GM10266 (cell line): ENCODE measurements around the gene ZMYND8.

Experiments
- DNase-seq: peaks from one replicate; pipeline ENCODE4 v3.0.0; 2012; ENCODE audit errors: extremely low spot score
- CTCF ChIP-seq: IDR thresholded peaks from 2 replicates; pipeline ENCODE4 v1.5.1; 2012; ENCODE audit warnings: mild to moderate bottlenecking, low read depth; ENCODE audit not compliant: control insufficient read depth, insufficient read depth; ENCODE audit errors: missing control alignments

Gene ZMYND8

DNA sequence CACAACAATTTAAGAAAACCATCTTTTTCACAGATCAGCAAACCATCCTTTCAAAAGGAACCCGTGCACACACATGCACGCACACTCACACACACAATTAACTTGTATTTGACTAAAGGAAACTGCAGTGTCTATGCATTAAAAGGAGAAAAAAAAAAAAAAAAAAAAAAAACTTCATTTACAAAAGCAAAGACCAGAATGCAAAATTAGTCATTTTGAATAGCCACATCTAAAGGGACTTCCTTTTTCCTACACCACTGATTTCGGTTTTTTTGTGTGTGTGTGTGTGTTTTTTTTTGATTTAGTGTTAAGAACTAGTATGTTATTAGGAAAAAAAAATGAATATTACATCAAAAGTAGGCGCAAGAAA is 6.3 kb downstream of the ZMYND8 start:
- peak; percentile 25 for DNase-seq
- TF ChIP-seq CTCF: no peak

GRCh38 chr20:47349365-47350180 is 6.9 kb downstream of the ZMYND8 start:
- no peak for DNase-seq
- TF ChIP-seq CTCF: no peak

GRCh38 chr20:47348539-47349142 is 7.9 kb downstream of the ZMYND8 start:
- TF ChIP-seq CTCF: no peak
- DNase-seq: no peak

- no peak for DNase-seq
- no peak for TF ChIP-seq CTCF
Observed at GRCh38 chr20:47347661-47348435, 8.7 kb downstream of the ZMYND8 start.

DNA sequence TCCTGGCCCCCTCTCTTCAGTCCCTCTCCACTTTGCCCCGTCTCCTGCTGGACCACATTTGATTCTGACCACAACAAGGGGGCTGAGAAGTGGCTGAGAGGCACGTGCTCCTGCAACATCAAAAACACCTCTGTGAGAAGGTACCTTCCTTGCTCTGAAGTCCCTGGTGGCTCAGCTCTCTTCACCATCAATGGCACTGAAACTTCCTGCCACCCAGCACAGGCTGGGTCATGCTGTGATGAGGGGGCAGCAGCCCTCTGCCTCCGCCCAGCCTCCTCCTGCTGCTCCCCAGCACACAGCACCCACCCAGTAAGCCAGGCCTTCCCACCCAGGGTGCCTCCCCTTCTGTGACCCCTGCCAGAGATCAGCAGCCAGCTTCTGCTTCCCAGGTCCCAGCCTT is 10.3 kb downstream of the ZMYND8 start:
- DNase-seq: no peak
- TF ChIP-seq CTCF: no peak

GRCh38 chr20:47345214-47345613 is 11.3 kb downstream of the ZMYND8 start:
- TF ChIP-seq CTCF: no peak

More at GRCh38 chr20:47345214-47345613, 11.3 kb downstream of the ZMYND8 start:
- no peak for DNase-seq
